Measurements from ENCODE around the gene GNAI1.

GRCh38 chr7:80134115-80134535 is 506 bp upstream of the GNAI1 start:
- TF ChIP-seq CTCF (IDR thresholded peaks at IDR 0.05; ENCODE audit: low read depth, low read length, missing input control) (no peak), YY1 (IDR thresholded peaks at IDR 0.05) (peak; percentile 71), ATF3 (IDR thresholded peaks at IDR 0.05) (no peak), REST (IDR thresholded peaks at IDR 0.05) (no peak), MAX (IDR thresholded peaks at IDR 0.05) (peak; percentile 9), SP1 (IDR thresholded peaks at IDR 0.05) (peak; percentile 55), RAD21 (IDR thresholded peaks at IDR 0.05) (no peak), HNF4G (IDR thresholded peaks at IDR 0.05) (no peak), JUND (IDR thresholded peaks at IDR 0.05) (no peak), TAF1 (conservative IDR thresholded peaks at IDR 0.05) (peak; percentile 45), EGR1 (IDR thresholded peaks at IDR 0.05; ENCODE audit: low read depth in 2 of 2) (no peak), NR2F2 (IDR thresholded peaks at IDR 0.05) (peak; percentile 27), GABPA (IDR thresholded peaks at IDR 0.05 in 1 of 2, conservative IDR thresholded peaks at IDR 0.05 in 1 of 2) (no peak)
